WTC11 (cell line): ENCODE measurements around the gene KNG1. TPM values are rescaled to one million over a fixed set of nuclear protein-coding genes. Genes with fewer than 3 reads are reported as not detected.

Experiments
- ATAC-seq: fragments of 200-7000 bp; cut with Tn5 transposase; 2 replicates; pipeline ENCODE4 v1.10.0; 2021; ENCODE audit warnings: mild to moderate bottlenecking, moderate library complexity
- CTCF ChIA-PET: fragments of 300-600 bp; sonication (Branson Sonifier 250); formaldehyde crosslinking; loops from one replicate; lab custom pipeline; 2021; ENCODE audit warnings: antibody characterized with exemption; lab: Charles Lee
- POLR2A ChIA-PET: fragments of 350-600 bp; sonication (Branson Sonifier 250); formaldehyde crosslinking; loops from one replicate; lab custom pipeline; 2021; ENCODE audit warnings: antibody characterized with exemption; lab: Charles Lee
- DNase-seq: peaks from one replicate; pipeline ENCODE4 v3.0.0; 2021; ENCODE audit warnings: low spot score
- H3K27ac Mint-ChIP-seq: 2 replicates; pipeline ENCODE4 v1.8.0; 2021; ENCODE audit warnings: mixed read lengths
- H3K27me3 Mint-ChIP-seq: 2 replicates; pipeline ENCODE4 v1.8.0; 2021; ENCODE audit warnings: low read depth, mild to moderate bottlenecking, moderate library complexity, mixed read lengths
- H3K36me3 Mint-ChIP-seq: 2 replicates; pipeline ENCODE4 v1.8.0; 2021; ENCODE audit warnings: mixed read lengths
- H3K4me1 Mint-ChIP-seq: 2 replicates; pipeline ENCODE4 v1.8.0; 2022; ENCODE audit warnings: mixed read lengths
- H3K4me3 Mint-ChIP-seq: 2 replicates; pipeline ENCODE4 v1.8.0; 2021; ENCODE audit warnings: mild to moderate bottlenecking, moderate library complexity, mixed read lengths
- H3K9me3 Mint-ChIP-seq: 2 replicates; pipeline ENCODE4 v1.8.0; 2021; ENCODE audit warnings: mixed read lengths
- ARID4B ChIP-seq: sonication (generic); formaldehyde crosslinking; IDR thresholded peaks from 2 replicates; pipeline ENCODE4 v1.8.0; 2023; ENCODE audit warnings: missing genetic modification reagents, mild to moderate bottlenecking, borderline replicate concordance
- ATF1 ChIP-seq: sonication (generic); formaldehyde crosslinking; IDR thresholded peaks from 2 replicates; pipeline ENCODE4 v1.8.1; 2023; ENCODE audit warnings: mild to moderate bottlenecking, moderate library complexity, missing genetic modification reagents
- E2F4 ChIP-seq: sonication (generic); formaldehyde crosslinking; IDR thresholded peaks from 2 replicates; pipeline ENCODE4 v1.8.1; 2022; ENCODE audit warnings: low read depth, mild to moderate bottlenecking, moderate library complexity, missing genetic modification reagents, borderline replicate concordance
- FOXP1 ChIP-seq: sonication (generic); formaldehyde crosslinking; IDR thresholded peaks from 2 replicates; pipeline ENCODE4 v1.8.0; 2022; ENCODE audit warnings: missing genetic modification reagents, mild to moderate bottlenecking, moderate library complexity, borderline replicate concordance
- IRF2 ChIP-seq: sonication (generic); formaldehyde crosslinking; IDR thresholded peaks from 2 replicates; pipeline ENCODE4 v1.8.0; 2022; ENCODE audit warnings: low read depth, missing genetic modification reagents, borderline replicate concordance
- MAX ChIP-seq: sonication (generic); formaldehyde crosslinking; IDR thresholded peaks from 2 replicates; pipeline ENCODE4 v1.8.0; 2022; ENCODE audit warnings: mild to moderate bottlenecking, missing genetic modification reagents
- NFATC4 ChIP-seq: fragments of 250-450 bp; sonication (Bioruptor Pico); IDR thresholded peaks from 2 replicates; pipeline ENCODE4 v1.9.0; 2021; ENCODE audit warnings: mild to moderate bottlenecking
- NFE2L1 ChIP-seq: sonication (generic); formaldehyde crosslinking; IDR thresholded peaks from 2 replicates; pipeline ENCODE4 v1.8.1; 2023; ENCODE audit warnings: missing genetic modification reagents
- PREB ChIP-seq: sonication (generic); formaldehyde crosslinking; IDR thresholded peaks from 2 replicates; pipeline ENCODE4 v1.8.1; 2022; ENCODE audit warnings: mild to moderate bottlenecking, missing genetic modification reagents, moderate library complexity, borderline replicate concordance
- PRRX2 ChIP-seq: fragments of 250-450 bp; sonication (Bioruptor Pico); IDR thresholded peaks from 2 replicates; pipeline ENCODE4 v1.8.0; 2021; ENCODE audit warnings: mild to moderate bottlenecking
- RELA ChIP-seq: sonication (generic); formaldehyde crosslinking; IDR thresholded peaks from 2 replicates; pipeline ENCODE4 v1.8.1; 2022; ENCODE audit warnings: missing genetic modification reagents, mild to moderate bottlenecking, borderline replicate concordance
- SMAD3 ChIP-seq: sonication (generic); formaldehyde crosslinking; IDR thresholded peaks from 2 replicates; pipeline ENCODE4 v1.8.0; 2022; ENCODE audit warnings: missing genetic modification reagents, mild to moderate bottlenecking, borderline replicate concordance
- SP1 ChIP-seq: sonication (generic); formaldehyde crosslinking; conservative IDR thresholded peaks from 2 replicates; pipeline ENCODE4 v1.8.1; 2022; ENCODE audit warnings: missing genetic modification reagents
- STAT6 ChIP-seq: sonication (generic); formaldehyde crosslinking; conservative IDR thresholded peaks from 2 replicates; pipeline ENCODE4 v1.8.1; 2023; ENCODE audit warnings: mild to moderate bottlenecking, low read depth, missing genetic modification reagents, moderate library complexity
- ZNF232 ChIP-seq: sonication (generic); formaldehyde crosslinking; IDR thresholded peaks from 2 replicates; pipeline ENCODE4 v1.8.0; 2022; ENCODE audit warnings: mild to moderate bottlenecking, missing genetic modification reagents
- ZNF512 ChIP-seq: sonication (generic); formaldehyde crosslinking; IDR thresholded peaks from 2 replicates; pipeline ENCODE4 v1.8.1; 2022; ENCODE audit warnings: missing genetic modification reagents, borderline replicate concordance
- ZNF671 ChIP-seq: fragments of 250-450 bp; sonication (Bioruptor Pico); IDR thresholded peaks from 2 replicates; pipeline ENCODE4 v1.8.0; 2021; ENCODE audit warnings: mild to moderate bottlenecking
- ZSCAN18 ChIP-seq: fragments of 250-450 bp; sonication (Bioruptor Pico); IDR thresholded peaks from 2 replicates; pipeline ENCODE4 v2.1.2; 2022; ENCODE audit warnings: mild to moderate bottlenecking, moderate library complexity
- total RNA-seq: library from RNA; stranded (reverse); gene quantifications from 3 replicates; pipeline ENCODE4 v1.2.3, GENCODE V29; 2021

KNG1 gene
- total RNA-seq, 1 experiment from 2014 or later, result 0.13 TPM

GRCh38 chr3:186754006-186754405 is 36.8 kb downstream of the KNG1 start:
- ChIA-PET CTCF (interaction anchor here (0.6 to 5.4 kb wide), 2 partner anchors 61 to 139 kb away, joined by 3 to 81 read pairs; no protein-coding TSS in a partner anchor), POLR2A (interaction anchor here (0.6 kb wide), 1 partner anchor 702 kb away, joined by 3 read pairs; no protein-coding TSS in a partner anchor)
- Mint-ChIP-seq H3K4me1 (peaks cover 22% of the 10 kb centered on the region), H3K36me3 (no peaks in the 10 kb centered on the region), H3K9me3 (no peaks in the 10 kb centered on the region), H3K27ac (no peak overlapping the region), H3K27me3 (no peaks in the 10 kb centered on the region; the same call in 1 of the 2 replicates), H3K4me3 (no peak overlapping the region)
- TF ChIP-seq PRRX2 (no peak), FOXP1 (CRISPR knock-in tag) (no peak), MAX (no peak), ARID4B (CRISPR knock-in tag) (no peak), RELA (CRISPR knock-in tag) (no peak), ATF1 (CRISPR knock-in tag) (no peak), E2F4 (no peak), PREB (CRISPR knock-in tag) (no peak), ZNF512 (CRISPR knock-in tag) (no peak), ZSCAN18 (CRISPR knock-in tag) (no peak), SMAD3 (CRISPR knock-in tag) (no peak), NFE2L1 (CRISPR knock-in tag) (no peak), IRF2 (CRISPR knock-in tag) (no peak), ZNF232 (CRISPR knock-in tag) (no peak), STAT6 (CRISPR knock-in tag) (no peak), ZNF671 (CRISPR knock-in tag) (no peak), SP1 (no peak), NFATC4 (CRISPR knock-in tag) (no peak)
- DNase-seq (no peak), ATAC-seq (no peak)
